ENCODE results near the gene FNDC3B.
A peak's percentile ranks its signal among the peaks of the same experiment; 100 is the strongest.

The FNDC3B gene

DNA sequence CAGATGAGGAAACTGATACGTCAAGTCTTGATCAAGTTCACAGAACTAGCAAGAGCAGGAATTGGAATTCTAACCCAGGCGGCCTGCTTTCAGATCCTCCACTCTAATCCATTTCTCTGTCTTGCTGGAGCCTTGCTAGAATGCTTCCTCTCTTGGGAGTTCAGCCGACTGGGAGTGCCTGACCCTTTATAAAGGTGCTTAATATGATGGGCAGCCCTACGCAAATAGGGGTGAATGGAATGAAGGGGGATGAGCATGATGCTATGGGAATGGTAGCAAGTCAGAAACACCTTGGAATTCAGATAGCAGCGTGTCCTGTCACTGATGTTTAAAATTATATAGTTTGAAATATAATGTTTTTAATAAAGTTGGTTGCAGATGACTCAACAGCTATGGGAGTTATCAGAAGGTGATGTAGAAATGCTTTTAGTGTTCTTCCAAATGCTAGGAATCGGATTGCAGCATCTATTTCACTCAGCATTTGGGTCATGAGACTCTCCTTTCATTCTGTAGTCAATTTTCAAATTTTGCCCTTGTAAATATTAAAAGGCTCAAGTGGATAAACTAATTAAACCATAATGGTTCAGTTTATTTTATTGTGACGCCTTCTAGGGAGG is 150.7 kb downstream of the FNDC3B start:
- no peak for DNase-seq (ENCODE audit: low read depth)

- no peak for DNase-seq (ENCODE audit: low read depth)
These were observed 151.6 kb downstream of the FNDC3B start for GRCh38 chr3:172190980-172191379.

- no peak for DNase-seq (ENCODE audit: low read depth)
These were observed 152.3 kb downstream of the FNDC3B start for GRCh38 chr3:172191629-172192028.

DNA sequence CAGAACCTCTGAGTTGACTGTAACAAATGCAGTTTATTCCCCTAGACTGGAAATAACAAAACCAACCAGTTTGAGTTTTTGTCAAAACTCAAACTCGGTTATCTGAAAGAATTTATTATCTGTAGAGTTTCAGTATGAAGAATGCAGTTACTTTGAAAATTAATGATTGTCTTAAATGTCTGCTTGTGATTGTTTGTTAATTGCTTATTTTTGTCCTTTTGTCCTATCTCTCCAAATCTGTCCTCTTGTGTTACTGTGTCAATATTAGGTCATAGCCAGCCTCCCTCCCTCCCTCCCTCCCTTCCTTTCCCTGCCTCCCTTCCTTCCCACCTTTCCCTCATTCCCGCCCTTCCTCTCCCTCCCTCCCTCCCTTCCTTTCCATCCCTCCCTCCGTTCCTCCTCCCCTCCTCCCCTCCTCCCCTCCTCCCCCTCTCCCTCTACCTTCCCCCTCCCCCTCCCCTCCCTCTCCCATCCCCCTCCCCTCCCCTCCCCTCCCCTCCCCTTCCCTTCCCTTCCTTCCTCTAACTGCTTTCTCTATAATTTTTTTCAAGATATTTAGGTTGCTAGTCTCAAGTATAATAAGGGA is 153.5 kb downstream of the FNDC3B start:
- no peak for DNase-seq (ENCODE audit: low read depth)

- no peak for DNase-seq (ENCODE audit: low read depth)
These were observed 154.1 kb downstream of the FNDC3B start for GRCh38 chr3:172193436-172193835.

GRCh38 chr3:172194702-172195406 is 155.5 kb downstream of the FNDC3B start:
- no peak for DNase-seq (ENCODE audit: low read depth)

GRCh38 chr3:172195407-172195754 is 156.0 kb downstream of the FNDC3B start:
- DNase-seq (ENCODE audit: low read depth): no peak

DNA sequence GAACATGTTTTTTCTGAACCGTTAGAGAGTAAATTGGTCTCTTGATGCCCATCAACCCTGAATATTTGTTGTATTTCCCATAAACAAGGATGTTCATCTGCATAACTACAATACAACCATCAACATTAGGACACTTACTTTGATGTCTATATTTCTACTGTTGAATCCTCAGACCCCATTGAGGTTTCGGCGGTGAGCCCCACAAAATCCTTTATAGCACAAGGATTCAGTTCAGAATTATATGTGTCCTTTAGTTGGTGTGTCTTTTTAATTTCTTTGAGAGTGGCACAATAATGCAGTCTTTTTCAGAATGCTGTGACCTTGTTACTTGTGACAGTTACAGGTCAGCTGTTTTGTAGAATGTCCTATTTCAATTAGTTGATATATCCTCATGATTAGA is 158.0 kb downstream of the FNDC3B start:
- no peak for DNase-seq (ENCODE audit: low read depth)

DNA sequence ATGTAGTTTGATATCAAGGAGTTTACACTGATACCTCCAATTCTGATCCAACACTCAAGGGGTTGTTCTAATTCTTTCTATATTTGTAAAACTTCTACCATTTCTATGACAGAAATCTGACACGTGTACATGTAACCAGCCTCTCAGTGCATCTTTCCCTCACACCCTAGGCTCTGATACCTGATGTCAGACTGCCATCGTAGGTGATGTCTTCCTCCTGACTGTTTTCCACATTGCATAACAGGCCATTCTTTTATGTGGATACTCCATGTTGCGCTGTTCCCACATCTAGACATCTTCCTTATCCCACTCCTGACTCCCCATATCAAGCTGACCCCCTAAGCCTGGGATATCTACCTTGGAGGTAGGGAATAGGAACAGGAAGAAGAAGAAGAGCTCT is 159.1 kb downstream of the FNDC3B start:
- no peak for DNase-seq (ENCODE audit: low read depth)

- no peak for DNase-seq (ENCODE audit: low read depth)
These were observed 160.5 kb downstream of the FNDC3B start for GRCh38 chr3:172199850-172200369.

DNA sequence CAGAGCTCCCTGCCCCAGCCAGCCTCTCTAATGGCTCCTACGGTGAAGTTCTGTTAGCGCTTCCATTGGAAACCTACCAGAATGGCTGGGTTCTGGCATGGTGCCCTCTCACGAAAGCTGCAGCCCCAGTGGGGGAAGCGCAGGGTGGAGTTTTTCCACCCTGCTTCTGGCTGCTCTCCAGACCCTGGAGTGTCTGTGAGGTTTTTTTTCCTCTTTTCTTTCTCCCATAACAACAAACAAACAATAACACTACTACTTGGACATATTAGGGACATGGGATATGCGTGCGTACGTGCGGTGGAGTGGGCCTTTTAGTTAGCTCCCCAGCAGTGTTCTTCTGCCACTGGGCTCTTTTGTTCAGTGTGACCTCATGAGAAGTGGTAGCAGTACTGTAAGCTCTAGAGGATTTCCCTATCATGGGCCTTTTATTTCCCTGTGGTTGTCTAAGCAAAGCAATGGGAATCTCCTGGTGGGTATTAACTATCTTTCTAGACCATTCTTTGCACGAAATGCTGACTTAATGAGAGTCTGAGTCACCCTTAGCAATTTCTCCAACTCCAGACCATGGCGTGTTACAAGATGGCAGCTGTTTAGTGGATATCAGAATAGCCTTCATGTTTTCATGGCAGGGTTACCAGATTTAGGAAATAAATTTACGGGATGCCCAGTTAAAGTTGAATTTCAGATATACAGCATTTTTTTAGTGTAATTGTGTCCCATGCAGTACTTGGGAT is 161.9 kb downstream of the FNDC3B start:
- peak; percentile 54 for DNase-seq (ENCODE audit: low read depth)

DNA sequence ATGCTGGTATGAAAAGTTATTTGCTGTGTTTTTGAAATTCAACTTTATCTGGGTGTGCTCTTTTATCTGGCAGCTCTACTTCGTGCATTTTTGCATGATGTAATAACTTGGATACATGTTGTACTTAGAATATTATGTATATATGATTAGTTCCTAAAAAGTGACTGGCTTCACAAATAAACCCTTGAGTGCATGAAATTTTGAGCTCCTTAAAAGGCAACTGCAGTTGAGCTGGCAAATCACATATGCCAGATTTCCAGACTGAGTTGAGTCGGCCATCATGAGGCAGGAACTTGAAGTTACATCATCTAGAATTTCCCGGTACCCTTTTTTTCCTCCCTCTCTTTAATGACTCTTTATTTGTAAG is 162.5 kb downstream of the FNDC3B start:
- DNase-seq (ENCODE audit: low read depth): peak; percentile 63

DNA sequence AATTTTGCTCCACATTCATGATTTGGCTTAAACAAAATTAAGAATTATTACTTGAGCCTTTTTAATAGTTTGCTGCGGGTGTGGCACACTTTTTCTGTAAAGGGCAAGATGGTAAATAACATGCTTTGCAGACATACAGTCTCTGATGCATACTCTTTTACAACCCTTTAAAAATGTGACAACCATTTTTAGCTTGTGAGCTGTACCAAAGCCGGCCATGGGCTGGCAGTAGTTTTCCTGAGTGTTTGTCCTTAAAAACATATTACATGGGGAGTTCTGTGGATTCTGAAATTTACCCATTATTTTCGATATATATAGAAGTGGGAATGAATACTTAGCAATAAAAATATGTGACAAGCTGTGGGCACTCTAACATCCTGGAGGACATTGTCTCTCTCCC is 163.4 kb downstream of the FNDC3B start:
- DNase-seq (ENCODE audit: low read depth): no peak

- DNase-seq (ENCODE audit: low read depth): no peak
These were observed 164.3 kb downstream of the FNDC3B start for GRCh38 chr3:172203522-172204258.

DNA sequence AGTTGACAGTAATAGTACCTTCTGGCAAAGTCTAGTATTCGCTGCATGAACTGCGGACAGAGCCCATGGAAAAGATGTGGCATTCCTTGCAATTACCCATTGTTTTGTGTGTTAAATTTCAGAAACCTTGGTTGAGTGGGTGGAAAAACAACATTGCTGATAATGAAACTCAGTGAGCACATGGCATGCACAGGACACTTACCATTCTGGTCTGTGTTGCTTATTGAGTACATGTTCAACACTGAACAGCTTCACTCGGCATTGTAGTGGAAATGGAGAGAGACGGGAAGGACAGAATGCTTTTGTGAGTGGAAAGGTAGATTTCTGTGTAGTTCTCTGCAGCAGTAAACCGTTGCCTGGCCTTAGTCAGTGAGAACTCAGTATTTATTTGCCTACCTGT is 165.3 kb downstream of the FNDC3B start:
- no peak for DNase-seq (ENCODE audit: low read depth)

DNA sequence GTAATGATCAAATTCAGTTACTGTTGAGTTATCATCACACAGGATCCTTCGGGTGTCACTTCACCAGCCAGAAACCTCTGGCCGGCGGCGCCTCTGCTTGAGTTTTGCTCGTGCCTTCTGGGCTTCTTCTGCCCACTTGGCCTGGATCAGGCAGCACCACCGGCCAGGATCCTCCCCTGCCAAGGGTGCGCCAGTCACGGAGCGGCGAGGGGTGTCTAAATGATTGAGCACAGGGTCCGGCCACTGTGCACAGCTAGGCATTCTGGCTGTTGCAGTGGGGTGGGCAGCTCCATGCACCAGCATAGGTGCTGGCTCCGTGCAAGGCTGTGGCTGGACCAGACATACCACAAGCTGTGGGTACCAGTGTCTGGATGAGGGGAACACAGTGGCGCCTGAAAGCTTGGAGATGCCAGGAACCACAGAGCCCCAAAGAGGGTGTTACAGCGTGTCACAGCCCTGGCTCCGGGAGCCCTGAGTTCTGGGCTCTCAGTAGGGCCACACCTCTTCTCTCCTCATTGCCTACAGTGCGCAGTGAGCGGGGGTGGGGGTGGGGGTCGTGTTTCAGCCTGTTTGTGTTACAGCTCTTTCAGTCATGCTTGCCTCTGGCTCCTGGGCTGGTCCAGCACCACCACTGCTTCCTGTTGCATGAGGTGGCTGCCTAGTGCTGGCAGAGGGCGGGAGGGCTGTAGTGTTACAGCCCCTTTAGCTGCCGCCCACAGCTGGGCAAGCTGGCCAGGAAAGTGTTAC is 169.4 kb downstream of the FNDC3B start:
- no peak for DNase-seq (ENCODE audit: low read depth)

DNA sequence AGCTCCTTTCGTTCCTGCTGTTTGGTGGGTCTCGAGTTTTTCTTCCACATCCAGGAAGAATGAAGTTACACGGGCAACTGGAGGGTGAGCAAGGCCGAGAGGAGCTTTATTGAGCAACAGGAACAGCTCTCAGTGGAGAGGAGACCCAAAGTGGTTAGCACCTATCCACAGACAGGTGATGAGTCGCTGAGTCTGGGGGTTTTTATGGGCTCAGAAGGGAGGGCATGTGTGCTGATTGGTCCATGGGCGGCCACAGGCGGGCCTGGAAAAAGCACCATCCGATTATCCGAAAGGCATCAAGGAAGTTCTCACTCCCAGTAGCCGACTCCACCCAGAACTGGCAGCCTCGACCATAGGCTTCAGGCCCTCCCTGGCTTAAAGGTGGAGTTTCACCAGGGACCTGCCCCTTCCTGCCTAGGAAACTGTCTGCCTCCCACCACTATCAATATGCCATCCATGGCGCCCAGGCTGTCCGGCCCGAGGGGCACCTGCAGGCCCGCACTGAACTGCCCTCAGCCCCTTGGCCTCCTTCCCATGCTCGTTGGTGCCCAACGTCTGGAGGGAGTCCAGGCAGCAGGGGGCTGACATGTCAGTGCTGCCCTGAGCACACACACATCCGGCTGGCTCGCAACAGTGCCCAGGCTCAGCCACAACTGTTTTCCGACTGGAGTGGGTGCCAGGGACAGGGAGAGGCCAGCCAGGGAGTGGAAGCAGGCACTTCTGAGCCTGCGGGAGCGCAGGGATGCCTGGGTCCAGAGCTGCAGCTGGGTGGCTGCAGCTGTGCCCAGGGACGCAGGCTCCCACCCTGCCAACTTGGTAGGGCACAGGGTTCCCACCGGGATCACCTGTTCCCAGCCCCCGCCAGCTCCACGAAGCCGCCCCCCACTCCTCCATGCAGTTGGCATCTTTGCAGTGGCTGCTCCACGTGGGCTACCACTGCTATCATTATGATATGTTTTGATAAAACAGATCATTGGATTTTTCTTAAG is 170.2 kb downstream of the FNDC3B start:
- DNase-seq (ENCODE audit: low read depth): no peak

DNA sequence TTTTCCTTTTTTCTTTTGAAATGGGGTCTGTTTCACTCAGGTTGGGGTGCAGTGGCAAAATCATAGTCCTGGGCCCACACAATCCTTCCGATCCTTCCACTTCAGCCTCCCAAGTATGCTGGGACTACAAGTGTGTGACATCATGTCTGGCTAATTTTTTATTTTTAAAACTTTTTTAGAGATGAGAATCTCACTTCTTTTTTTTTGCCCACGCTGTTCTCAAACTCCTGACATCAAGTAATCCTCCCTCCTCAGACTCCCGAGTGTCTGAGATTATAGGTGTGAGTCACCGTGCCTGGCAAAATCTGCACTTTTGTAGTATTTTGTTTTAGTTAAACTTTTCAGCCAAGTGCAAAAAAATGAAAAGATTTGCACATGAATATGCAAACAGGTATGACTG is 171.0 kb downstream of the FNDC3B start:
- DNase-seq (ENCODE audit: low read depth): no peak

GRCh38 chr3:172211123-172211522 is 171.7 kb downstream of the FNDC3B start:
- no peak for DNase-seq (ENCODE audit: low read depth)

- peak; percentile 63 for DNase-seq (ENCODE audit: low read depth)
These were observed 173.8 kb downstream of the FNDC3B start for GRCh38 chr3:172213200-172213599.

Data from non-pigmented ciliary epithelial cell (primary cell).